ENCODE measurements around the gene ABITRAM.
"Not testable (repeated sequence)": the region's sequence is repeated elsewhere in the genome, so short reads cannot be mapped to it uniquely, and the experiment has no call there.

Gene ABITRAM

GRCh38 chr9:108933231-108933717, 926 bp upstream of the ABITRAM start:
- no peak for ATAC-seq

DNA sequence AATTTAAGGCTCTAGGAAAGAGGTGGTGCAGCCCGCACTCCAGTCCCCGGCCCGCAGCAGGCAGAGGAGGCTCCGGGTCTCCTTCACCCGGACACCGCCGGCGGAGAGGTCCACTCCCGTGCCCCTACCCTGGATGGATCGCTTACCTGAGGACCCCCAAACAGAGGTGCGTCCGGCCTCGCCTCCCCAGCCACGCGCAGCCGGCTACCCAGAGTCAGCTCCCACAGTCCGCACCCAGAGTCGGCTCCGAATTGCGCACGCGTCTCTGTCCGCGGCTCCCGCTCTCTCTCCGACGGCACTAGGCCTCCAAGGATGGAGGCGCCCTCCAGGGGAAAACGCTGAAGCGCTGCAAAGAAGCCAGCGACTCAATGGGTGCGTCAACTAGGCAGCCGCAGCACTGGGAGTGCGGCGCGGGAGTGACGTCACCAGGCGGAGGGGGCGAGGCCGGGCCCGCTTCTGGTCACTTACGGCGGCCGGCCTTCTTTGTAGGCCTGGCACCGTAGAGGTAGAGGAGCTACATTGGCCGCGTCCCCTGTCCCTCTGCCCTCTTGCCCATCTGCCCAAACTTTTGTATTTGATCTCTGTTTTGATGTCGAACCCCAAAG, 380 bp upstream of the ABITRAM start, which contains the start of gene ELP1:
Gene ELP1 (minus strand): TSS at position 407 of the 605 bp plus-strand sequence. CDS start 2,978 bp downstream, outside the sequence.
- peak; percentile 86 for ATAC-seq

DNA sequence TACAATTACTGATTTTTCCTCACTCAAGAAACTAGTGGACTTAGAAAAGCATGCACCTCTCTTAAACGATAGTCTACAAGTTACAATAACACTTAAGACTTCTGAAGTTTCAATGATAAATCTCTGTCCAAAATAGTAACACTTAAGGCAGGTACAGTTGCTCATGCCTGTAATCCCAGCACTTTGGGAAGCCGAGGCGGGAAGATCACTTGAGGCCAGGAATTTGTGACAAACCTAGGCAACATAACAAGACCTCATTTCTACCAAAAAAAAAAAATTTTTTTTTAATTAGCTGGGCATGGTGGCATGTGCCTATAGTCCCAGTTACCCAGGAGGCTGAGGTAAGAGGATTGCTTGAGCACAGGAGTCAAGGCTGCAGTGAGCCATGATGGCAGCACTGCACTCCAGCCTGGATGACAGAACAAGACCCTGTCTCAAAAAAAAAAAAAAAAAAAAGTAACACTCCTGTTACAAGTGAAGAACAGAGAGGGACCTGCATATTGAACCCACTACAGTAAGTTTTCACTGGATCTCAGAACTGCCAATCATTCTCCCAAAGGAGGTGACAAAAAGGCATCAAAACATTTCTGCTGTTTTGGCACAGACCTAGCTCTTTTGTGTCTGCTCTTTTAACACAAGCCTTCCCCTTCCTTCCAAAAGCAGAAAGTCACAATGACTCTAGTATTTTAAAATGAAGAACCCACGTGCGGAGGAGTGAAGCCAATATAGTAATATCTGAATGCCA, 3.5 kb downstream of the ABITRAM start:
- ATAC-seq = no peak

GRCh38 chr9:108939975-108940374, 5.8 kb downstream of the ABITRAM start:
- no peak for ATAC-seq

- no peak for ATAC-seq
These were observed 16.0 kb downstream of the ABITRAM start for GRCh38 chr9:108950168-108950567.

- peak; percentile 94 to 98 for ATAC-seq
These were observed 17.4 kb downstream of the ABITRAM start for GRCh38 chr9:108951578-108951977.

DNA sequence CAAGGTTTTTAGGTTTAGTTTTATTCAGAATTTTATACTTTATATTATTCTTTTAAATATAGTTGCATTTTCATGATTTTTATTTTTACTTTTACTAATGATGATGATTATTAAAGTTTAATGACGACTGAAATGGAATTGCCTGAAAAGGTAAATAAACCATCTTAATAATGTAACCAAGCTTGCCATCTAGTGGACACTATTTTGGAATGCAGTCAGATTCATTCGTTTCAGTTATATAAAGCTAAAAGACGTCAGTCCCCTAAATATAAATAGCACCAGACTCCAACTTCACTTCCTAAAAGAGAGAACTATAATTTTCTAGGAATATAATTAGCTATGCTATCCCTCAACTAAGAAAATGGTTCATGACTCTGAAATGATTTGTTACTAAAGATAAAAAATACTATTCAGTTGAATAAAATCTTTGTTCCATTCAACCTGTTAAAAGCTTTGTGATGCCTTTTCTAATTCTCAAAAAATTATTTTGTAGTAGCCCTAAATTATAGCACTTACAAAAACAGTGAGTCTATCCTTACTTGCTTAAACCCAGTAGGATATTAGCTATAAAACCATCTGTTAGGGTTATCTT, 19.9 kb downstream of the ABITRAM start:
- ATAC-seq = no peak

- no peak for ATAC-seq
These were observed 21.9 kb downstream of the ABITRAM start for GRCh38 chr9:108956022-108956630.

DNA sequence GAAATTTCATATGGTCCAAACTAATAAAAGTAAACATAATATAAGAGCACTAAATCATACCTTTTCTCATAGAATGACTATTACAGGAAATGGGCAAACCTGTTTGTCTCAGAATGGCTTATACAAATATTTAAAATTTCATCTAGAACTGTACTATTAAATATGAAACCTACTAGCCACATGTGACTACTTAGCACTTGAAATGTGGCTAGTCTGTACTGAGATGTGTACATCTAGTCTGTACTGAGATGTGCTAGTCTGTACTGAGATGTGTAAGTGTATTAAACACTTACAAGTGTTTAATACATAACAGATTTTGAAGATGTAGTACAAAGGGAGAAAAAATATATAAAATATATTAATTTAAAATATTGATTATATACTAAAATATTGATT, 22.4 kb downstream of the ABITRAM start:
- ATAC-seq = peak; percentile 62 to 84

DNA sequence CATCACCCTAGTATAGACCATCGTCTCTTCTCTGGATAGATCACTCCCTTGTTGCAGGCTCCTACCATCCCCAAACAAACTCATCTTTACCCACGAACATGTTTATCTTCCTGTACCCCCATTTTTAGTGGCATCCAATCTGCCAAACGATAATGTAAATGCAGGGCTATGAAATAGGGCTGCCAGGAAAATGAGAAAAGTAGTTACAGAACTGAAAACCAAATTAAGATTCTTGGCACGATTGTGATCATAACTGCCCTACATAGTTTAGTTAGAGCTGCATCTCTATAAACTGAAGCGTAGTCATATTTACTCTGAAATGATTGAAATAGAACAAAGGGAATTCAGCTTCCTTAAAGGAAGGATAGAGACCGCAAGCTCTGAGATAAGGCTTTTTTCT, 26.1 kb downstream of the ABITRAM start:
- ATAC-seq = no peak

DNA sequence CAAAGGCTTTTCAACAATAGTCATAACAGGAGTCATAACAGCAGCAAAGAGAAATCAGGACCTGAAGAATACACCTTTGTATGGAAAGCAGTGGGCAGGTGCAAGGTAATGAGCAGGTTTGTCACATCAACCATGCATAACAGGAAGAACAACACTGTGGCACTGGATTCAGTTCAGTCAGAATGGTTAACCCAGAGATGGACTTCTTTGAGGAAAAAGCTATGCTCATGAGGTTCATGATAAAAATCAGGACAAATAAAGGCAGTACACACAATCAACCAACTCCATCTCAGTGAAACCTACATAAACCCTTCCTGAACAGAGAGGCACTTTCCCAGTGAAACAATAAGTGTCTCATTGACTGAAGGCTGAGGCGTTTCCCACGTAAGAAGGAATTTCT, 27.0 kb downstream of the ABITRAM start:
- ATAC-seq = no peak

DNA sequence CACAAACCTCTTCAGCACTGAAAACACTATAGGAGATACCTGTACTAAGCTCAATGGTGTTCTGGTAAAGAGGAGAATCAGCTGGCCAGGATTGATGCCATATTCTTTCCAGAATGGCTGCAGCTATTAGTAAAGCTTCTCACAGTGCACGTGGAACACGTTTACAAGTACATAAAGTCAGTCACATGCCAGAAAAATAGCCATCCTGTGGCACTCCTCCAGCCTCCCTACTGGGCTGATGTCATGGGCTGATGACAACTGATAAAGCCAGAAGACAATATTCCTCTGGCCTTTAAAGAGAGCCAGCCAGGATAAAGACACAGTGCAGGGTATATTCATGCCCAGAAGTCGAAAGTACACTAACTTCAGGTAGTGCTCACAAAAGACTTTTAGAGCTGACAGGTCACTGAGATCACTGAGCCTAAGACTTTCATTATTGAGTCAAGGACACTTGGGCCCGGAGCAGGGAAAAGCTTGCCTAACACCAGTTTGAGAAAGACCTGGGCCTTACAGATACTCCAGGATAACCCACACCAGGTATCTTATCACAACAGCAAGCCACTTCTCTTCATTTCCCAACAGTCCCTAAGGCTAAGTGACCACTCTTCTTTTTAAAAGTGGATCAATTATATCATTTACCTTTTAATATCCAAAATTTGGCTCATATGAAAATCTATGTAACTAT, 29.4 kb downstream of the ABITRAM start:
- no peak for ATAC-seq

GRCh38 chr9:108967916-108968315, 33.7 kb downstream of the ABITRAM start:
- no peak for ATAC-seq

GRCh38 chr9:108971392-108971791, 37.2 kb downstream of the ABITRAM start:
- not testable (repeated sequence) for ATAC-seq

DNA sequence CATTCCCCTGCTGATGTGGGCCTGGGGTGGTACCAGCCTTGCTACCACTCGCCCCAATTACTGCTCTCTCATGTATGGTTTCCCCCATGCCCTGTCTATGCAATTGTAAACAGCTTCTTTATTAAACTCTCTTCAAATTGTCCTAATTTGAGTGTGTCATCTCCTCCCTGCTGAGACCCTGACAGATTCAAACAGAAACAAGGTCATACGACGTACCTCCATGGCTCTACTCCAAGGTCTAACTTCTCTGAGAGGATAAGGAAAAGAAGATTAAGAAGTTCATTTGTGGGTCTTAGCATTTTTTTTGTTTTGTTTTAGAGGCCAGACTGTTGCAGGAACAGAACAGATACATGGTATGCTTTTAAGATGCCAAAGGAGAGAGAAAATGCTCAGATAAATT, 38.0 kb downstream of the ABITRAM start:
- no peak for ATAC-seq

DNA sequence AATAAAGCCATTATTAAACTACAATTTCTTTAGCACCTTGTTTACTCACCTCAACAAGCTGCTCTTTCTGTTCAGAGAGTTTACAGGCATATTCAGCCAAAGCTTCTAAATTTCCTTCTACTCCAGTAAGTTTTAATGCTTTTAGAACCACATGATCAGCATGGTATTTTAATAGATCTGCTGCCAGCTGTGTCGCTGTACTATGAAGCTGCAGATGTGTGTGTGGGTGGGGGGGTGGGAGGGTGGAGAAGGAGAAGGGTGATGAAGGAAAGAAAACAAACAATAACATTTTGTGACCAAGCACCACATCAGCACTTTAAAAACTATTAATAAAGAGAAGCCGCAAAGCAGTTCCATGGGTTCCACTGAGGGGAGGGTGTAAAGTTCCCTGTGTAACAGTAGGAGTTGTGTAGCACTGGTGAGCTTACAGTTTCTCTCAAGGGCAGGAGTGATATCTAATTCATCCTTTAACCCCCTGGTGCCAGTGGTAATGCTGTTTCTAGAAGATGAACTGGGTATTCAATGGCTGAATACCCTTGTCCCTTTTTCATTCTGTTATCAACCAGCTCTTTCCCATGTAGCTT, 38.5 kb downstream of the ABITRAM start:
- ATAC-seq = no peak

DNA sequence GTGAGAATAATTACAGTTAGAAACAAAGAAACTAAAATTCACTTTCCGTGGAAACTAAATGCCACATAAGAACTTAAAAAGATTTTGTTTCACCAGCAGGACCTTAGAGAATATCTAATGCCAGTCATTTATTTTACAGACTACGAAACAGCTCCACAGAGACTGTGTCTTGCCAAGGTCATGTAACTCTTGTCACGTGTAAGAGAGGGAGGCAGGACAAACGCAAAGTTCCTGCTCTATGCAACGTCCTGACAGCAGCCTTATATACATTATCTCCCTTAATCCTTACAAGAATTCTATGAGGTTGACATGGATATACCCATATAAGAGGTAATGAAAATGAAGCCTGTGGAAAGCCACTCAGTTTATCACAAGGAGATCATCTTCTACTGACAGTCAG, 39.7 kb downstream of the ABITRAM start:
- no peak for ATAC-seq

DNA sequence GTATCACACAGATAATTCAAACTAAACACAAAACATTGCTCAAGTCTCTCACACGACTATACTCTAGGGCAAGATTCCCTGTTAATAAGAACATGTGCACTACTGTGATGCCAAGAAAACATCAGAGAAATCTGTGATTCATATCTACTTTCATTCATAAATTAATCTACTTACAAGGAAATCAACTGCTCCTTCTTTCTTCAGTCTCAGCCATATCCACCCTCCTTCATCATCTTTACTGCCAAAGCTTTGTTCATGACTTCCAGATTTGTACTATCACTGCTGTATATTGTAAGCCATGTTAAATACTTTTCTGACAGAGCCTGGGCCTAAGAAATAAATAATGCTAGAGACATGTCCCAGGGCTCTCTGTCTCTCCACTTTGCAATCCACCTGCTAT, 44.0 kb downstream of the ABITRAM start:
- ATAC-seq = no peak

GRCh38 chr9:108980893-108981292, 46.7 kb downstream of the ABITRAM start:
- no peak for ATAC-seq

GRCh38 chr9:108983885-108984284, 49.7 kb downstream of the ABITRAM start:
- ATAC-seq = no peak
